ENCODE measurements around the gene ZNF710. TPM values are rescaled to one million over a fixed set of nuclear protein-coding genes. Genes with fewer than 3 reads are reported as not detected.

Gene ZNF710
- total RNA-seq, 4 donors from 2014 or later, result 9.0 to 15.6 (median 11.2) TPM

DNA sequence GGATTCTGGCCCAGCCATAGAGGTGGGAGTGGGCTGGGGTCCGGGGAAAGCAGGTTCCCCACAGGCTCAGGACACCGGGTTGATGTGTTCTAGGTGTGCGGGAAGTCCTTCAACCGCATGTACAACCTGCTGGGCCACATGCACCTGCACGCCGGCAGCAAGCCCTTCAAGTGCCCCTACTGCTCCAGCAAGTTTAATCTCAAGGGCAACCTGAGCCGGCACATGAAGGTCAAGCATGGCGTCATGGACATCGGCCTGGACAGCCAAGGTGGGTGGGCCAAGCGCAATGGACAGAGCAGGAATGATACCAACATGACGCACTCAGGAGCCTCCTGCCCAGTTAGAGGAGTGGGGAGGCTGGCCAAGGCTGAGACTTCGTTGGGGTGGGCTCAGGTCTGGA lies 72.9 kb downstream of the ZNF710 start:
- H3K27ac ChIP-seq, result no peak overlapping the region
- no peak for DNase-seq (ENCODE audit: low spot score in 2 of 2)
- no peaks in the 10 kb centered on the region for H3K27me3 ChIP-seq
- peaks cover 0 to 12% (median 0%) of the 10 kb centered on the region in 4 donors for H3K4me1 ChIP-seq
- TF ChIP-seq POLR2A (IDR thresholded peaks at IDR 0.05) (no peak), EP300 (IDR thresholded peaks at IDR 0.05) (no peak)
- TF ChIP-seq, protein P1, sequence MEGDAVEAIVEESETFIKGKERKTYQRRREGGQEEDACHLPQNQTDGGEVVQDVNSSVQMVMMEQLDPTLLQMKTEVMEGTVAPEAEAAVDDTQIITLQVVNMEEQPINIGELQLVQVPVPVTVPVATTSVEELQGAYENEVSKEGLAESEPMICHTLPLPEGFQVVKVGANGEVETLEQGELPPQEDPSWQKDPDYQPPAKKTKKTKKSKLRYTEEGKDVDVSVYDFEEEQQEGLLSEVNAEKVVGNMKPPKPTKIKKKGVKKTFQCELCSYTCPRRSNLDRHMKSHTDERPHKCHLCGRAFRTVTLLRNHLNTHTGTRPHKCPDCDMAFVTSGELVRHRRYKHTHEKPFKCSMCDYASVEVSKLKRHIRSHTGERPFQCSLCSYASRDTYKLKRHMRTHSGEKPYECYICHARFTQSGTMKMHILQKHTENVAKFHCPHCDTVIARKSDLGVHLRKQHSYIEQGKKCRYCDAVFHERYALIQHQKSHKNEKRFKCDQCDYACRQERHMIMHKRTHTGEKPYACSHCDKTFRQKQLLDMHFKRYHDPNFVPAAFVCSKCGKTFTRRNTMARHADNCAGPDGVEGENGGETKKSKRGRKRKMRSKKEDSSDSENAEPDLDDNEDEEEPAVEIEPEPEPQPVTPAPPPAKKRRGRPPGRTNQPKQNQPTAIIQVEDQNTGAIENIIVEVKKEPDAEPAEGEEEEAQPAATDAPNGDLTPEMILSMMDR (IDR thresholded peaks at IDR 0.05), result no peak
- 94 to 95% methylated on average over 12 of the region's 12 CpGs for WGBS, 2 donors
- peaks cover 0 to 62% (median 0%) of the 10 kb centered on the region in 3 donors for H3K36me3 ChIP-seq
- H3K4me3 ChIP-seq, result no peak overlapping the region
- H3K9me3 ChIP-seq, result no peaks in the 10 kb centered on the region

DNA sequence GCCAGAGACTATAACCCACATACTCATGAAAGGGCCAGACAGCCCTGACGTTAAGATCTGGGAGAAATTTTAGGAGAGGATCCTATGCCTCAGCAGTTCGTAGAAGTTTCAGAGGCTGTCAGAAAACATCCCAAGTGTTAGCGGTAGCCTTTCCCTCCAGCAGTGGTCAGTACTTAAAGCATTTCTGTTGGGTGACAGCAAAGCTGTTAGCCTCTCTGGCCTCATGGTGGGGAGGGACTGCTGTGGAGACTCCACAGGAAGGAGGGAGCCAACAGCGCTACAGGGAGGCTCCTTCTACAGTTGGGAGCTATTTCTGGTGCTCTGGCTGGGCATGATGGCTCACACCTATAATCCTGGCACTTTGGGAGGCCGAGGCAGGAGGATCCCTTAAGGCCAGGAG lies 73.8 kb downstream of the ZNF710 start:
- H3K9me3 ChIP-seq, result no peaks in the 10 kb centered on the region
- H3K4me1 ChIP-seq, result peaks cover 0 to 12% (median 0%) of the 10 kb centered on the region in 4 donors
- H3K4me3 ChIP-seq, result no peak overlapping the region
- DNase-seq (ENCODE audit: low spot score in 2 of 2), result no peak
- 75 to 77% methylated on average over 5 of the region's 5 CpGs for WGBS, 2 donors
- no peak overlapping the region for H3K27ac ChIP-seq
- no peak for TF ChIP-seq EP300 (IDR thresholded peaks at IDR 0.05)
- TF ChIP-seq, protein P1 (IDR thresholded peaks at IDR 0.05), result no peak
- no peak for TF ChIP-seq POLR2A (IDR thresholded peaks at IDR 0.05)
- H3K27me3 ChIP-seq, result no peaks in the 10 kb centered on the region
- H3K36me3 ChIP-seq, result peaks cover 0 to 71% (median 0%) of the 10 kb centered on the region in 3 donors

DNA sequence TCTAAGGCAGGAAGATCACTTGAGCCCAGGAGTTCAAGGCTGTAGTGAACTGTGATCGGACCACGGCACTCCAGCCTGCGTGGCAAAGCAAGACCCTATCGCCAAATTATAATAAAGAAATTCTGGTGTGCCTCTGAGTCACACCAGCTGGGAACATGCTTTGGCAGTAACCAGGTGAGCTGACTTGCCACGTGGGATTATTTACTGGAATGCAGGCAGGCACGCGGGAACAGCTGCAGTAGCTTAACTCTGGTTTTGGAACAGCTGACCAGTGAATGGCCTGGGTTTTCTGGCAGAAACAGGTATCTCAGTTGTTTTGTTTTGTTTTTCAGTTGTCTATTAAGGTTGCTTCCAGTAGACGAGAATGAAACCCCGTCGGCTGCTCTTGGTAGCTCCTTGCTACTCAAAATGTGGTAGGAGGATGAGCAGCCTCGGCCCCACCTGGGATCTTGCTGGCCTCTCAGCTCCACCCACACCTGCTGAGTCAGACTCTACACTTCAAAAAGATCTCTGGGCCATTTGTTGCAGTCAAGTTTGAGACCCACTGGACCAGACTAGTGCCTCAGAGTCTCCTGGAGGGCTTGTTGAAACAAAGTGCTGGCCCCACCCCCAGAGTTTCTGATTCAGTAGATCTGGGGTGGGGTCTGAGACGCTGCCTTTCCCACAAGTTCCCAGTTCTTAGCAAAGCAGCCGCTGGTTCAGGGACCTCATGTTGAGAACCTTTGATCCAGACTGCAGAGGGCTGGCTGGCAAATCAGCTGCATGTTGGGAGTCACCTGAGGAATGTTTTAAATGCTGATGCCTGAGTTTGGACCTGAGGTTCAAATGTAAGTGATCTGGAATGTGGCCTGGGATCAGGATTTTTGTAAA lies 74.5 kb downstream of the ZNF710 start:
- Histone ChIP-seq H3K9me3 (no peaks in the 10 kb centered on the region), H3K4me3 (no peak overlapping the region), H3K4me1 (peaks cover 0 to 10% (median 0%) of the 10 kb centered on the region in 4 donors), H3K36me3 (peaks cover 0 to 78% (median 0%) of the 10 kb centered on the region in 3 donors), H3K27me3 (no peaks in the 10 kb centered on the region), H3K27ac (no peak overlapping the region)
- TF ChIP-seq, protein P1 (IDR thresholded peaks at IDR 0.05), result no peak
- TF ChIP-seq POLR2A (IDR thresholded peaks at IDR 0.05), result no peak
- no peak for TF ChIP-seq EP300 (IDR thresholded peaks at IDR 0.05)
- 70 to 75% methylated on average over 13 of the region's 13 CpGs for WGBS, 2 donors
- no peak for DNase-seq (ENCODE audit: low spot score in 2 of 2)

DNA sequence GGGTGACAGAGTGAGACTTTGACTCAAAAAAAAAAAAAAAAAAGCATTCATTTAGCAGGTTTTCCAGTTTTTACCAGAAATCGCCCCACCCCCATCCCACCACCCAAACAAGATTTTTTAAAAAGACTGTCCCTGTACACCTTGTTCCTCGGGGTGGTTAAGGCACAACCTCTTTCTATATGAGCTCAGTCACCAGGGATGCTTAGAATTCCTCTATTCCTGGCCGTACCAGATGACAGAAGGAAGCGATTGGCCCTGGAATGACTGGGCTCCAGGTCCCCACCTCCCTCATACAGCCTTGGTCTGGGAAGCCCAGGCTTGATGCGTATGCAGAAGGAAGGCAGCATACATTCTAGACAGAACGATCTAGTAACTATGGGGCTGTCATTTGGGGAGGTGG lies 75.6 kb downstream of the ZNF710 start:
- WGBS, 2 donors, result 90 to 91% methylated on average over 6 of the region's 6 CpGs
- Histone ChIP-seq H3K9me3 (no peaks in the 10 kb centered on the region), H3K4me1 (no peaks in the 10 kb centered on the region), H3K4me3 (no peak overlapping the region), H3K27ac (no peak overlapping the region), H3K36me3 (peaks cover 0 to 88% (median 0%) of the 10 kb centered on the region in 3 donors), H3K27me3 (no peaks in the 10 kb centered on the region)
- TF ChIP-seq EP300 (IDR thresholded peaks at IDR 0.05) (no peak), POLR2A (IDR thresholded peaks at IDR 0.05) (no peak)
- TF ChIP-seq, protein P1 (IDR thresholded peaks at IDR 0.05), result no peak
- DNase-seq (ENCODE audit: low spot score in 2 of 2), result no peak

DNA sequence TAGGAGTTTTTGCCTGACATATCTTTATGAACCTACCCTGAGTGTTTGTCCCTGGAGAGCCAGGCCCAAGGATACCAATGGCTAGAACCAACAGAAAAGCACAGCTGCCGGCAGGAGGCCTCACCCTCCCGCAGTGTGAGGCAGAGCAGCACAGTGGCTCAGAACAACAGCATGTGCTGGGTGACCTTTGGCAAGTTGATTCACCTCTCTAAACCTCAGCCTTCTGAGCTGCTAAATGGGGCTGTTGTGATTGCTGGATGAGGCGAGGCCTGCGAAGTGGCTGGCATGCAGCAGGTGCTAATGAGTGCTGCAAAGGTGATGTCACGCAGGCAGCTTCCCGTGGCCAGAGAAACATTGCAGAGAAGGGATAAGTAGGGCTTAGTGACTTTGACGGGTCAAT lies 77.8 kb downstream of the ZNF710 start:
- peaks cover 0 to 87% (median 0%) of the 10 kb centered on the region in 3 donors for H3K36me3 ChIP-seq
- no peak overlapping the region for H3K4me3 ChIP-seq
- 82 to 88% methylated on average over 7 of the region's 7 CpGs for WGBS, 2 donors

More for the DNA sequence above, 77.8 kb downstream of the ZNF710 start:
- DNase-seq (ENCODE audit: low spot score in 2 of 2), result no peak
- H3K9me3 ChIP-seq, result no peaks in the 10 kb centered on the region
- TF ChIP-seq POLR2A (IDR thresholded peaks at IDR 0.05) (no peak), EP300 (IDR thresholded peaks at IDR 0.05) (no peak)
- TF ChIP-seq, protein P1 (IDR thresholded peaks at IDR 0.05), result no peak
- H3K4me1 ChIP-seq, result no peaks in the 10 kb centered on the region
- no peaks in the 10 kb centered on the region for H3K27me3 ChIP-seq
- H3K27ac ChIP-seq, result no peak overlapping the region
